GM13976 (cell line): ENCODE measurements around the gene HSDL2.
"Not testable (repeated sequence)": the region's sequence is repeated elsewhere in the genome, so short reads cannot be mapped to it uniquely, and the experiment has no call there.

Source experiments
- DNase-seq: peaks from one replicate; pipeline ENCODE4 v3.0.0; 2012; ENCODE audit warnings: low spot score
- in situ Hi-C: fragments of 300-500 bp; cut with MboI; formaldehyde crosslinking; loops from one replicate; pipeline ENCODE4 v1.12.0; 2022; ENCODE audit warnings: low sequenced_read_pairs, mixed read lengths, inconsistent platforms; ENCODE audit not compliant: unreplicated experiment
- TF ChIP-seq, protein P1 (sequence below): IDR thresholded peaks from 2 replicates; pipeline ENCODE4 v1.5.1; 2012; ENCODE audit warnings: borderline replicate concordance, mild to moderate bottlenecking; ENCODE audit not compliant: insufficient read depth; ENCODE audit errors: extremely low read depth, missing control alignments, control extremely low read depth

HSDL2 gene

GRCh38 chr9:112382066-112382465, 2.2 kb downstream of the HSDL2 start:
- TF ChIP-seq, protein P1, sequence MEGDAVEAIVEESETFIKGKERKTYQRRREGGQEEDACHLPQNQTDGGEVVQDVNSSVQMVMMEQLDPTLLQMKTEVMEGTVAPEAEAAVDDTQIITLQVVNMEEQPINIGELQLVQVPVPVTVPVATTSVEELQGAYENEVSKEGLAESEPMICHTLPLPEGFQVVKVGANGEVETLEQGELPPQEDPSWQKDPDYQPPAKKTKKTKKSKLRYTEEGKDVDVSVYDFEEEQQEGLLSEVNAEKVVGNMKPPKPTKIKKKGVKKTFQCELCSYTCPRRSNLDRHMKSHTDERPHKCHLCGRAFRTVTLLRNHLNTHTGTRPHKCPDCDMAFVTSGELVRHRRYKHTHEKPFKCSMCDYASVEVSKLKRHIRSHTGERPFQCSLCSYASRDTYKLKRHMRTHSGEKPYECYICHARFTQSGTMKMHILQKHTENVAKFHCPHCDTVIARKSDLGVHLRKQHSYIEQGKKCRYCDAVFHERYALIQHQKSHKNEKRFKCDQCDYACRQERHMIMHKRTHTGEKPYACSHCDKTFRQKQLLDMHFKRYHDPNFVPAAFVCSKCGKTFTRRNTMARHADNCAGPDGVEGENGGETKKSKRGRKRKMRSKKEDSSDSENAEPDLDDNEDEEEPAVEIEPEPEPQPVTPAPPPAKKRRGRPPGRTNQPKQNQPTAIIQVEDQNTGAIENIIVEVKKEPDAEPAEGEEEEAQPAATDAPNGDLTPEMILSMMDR: no peak
- in situ Hi-C loops: no loop called here
- DNase-seq: no peak

DNA sequence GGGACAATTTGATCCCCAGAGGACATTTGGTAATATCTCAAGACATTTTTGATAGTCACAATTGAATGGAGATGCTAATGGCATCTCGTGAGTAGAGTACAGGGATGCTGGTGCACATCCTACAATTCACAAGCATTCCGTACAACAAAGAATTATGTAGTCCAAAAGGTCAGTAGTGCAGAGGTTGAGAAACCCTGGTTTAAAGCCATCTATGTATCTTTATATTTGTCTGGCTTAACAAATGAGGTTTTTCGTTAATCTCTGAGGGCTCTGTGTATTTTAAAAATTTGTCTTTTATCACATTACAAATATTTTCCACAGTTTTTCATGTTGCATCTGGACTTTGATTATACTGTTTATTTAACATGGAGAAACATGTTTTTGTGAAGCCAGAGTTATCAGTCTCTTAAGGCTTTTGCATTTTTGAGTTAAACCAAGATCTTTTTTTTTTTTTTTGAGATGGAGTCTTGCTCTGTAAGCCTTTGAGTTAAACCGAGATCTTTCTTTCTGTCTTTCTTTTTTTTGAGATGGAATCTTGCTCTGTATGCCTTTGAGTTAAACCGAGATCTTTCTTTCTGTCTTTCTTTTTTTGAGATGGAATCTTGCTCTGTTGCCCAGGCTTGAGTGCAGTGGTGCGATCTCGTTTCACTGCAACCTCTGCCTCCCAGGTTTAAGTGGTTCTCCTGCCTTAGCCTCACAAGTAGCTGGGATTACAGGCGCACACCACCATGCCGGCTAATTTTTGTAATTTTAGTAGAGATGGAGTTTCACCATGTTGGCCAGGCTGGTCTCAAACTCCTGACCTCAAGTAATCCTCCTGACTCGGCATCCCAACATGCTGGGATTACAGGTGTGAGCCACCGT, 2.8 kb downstream of the HSDL2 start:
- DNase-seq: no peak
- in situ Hi-C loops: no loop called here
- TF ChIP-seq, protein P1: no peak

DNA sequence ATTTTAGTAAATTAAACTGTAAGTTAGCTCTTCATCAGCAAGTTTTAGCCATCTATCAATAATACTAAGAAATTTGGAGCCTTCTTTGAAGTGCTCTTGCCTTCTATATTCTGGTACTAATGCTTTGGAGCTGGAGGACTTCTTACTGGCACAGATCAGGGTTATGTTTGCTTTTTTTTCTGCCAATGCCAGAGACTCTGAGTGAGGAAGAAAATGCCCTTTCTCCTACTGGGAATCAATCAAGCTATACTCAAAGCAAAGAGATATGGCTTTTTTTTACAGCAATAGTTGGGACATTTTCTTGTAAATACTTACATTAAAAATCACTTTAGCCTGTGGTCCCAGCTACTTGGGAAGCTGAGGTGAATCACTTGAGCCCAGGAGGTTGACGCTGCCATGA, 4.3 kb downstream of the HSDL2 start:
- in situ Hi-C loops: no loop called here
- DNase-seq: no peak
- TF ChIP-seq, protein P1: no peak

DNA sequence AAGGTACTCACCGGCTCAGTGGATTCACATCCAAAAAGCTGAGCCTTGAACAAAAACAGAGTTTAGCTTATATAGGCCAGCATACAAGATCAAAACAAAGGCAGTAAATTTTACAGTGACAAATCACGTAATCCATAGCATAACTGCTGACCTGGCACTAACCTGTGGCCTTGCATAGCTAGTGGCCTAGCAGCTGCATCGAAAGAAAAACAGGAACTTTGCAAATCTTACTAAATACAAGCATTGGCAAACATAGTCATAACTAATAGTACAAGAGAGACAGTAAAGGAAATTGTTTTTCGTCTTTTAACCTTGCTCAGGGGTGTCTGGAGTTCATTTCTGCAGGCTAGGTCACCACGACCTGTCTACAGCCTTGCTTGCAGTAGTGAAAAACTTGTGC, 4.8 kb downstream of the HSDL2 start:
- DNase-seq: no peak
- TF ChIP-seq, protein P1: no peak
- in situ Hi-C loops: no loop called here

DNA sequence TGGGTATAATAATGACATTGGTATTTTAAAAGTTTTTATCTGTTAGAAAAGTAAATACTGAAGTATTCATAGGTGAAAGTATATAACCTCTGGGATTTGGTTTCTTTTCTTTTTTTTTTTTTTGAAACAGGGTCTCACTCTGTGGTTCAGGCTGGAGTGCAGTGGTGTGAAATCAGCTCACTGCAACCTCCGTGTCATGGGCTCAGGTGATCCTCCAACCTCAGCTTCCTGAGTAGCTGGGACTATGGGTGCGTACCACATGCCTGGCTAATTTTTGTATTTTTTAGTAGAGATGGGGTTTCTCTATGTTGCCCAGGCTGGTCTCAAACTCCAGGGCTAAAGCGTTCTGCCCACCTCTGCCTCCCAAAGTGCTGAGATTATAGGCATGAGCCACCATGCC, 7.2 kb downstream of the HSDL2 start:
- in situ Hi-C loops: no loop called here
- TF ChIP-seq, protein P1: no peak
- no peak for DNase-seq

- in situ Hi-C loops, DNase-seq: not testable (repeated sequence)
Observed at GRCh38 chr9:112389897-112390296, 10.0 kb downstream of the HSDL2 start.

DNA sequence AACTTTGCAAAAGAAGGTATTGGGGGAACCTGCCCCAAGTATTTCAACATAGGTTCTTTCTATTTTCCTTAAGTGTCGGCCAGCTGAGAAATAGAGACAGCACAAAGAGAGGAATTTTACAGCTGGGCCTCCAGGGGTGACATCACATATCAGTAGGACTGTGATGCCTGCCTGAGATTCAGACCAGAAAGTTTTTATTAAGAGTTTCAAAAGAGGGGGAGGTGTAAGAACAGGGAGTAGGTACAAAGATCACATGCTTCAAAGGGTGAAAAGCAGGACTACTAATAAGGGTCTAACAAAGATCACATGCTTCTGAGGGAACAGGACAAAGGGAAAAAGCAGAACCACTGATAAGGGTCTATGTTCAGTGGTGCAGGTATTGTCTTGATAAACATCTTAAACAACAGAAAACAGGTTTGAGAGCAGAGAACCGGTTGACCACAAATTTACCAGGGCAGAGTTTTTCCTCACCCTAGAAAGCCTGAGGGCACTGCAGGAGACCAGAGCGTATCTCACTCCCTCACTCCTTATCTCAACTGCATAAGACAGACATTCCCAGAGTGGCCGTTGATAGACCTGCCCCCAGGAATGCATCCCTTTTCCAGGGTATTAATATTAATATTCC, 12.1 kb downstream of the HSDL2 start:
- DNase-seq, in situ Hi-C loops: not testable (repeated sequence)

DNA sequence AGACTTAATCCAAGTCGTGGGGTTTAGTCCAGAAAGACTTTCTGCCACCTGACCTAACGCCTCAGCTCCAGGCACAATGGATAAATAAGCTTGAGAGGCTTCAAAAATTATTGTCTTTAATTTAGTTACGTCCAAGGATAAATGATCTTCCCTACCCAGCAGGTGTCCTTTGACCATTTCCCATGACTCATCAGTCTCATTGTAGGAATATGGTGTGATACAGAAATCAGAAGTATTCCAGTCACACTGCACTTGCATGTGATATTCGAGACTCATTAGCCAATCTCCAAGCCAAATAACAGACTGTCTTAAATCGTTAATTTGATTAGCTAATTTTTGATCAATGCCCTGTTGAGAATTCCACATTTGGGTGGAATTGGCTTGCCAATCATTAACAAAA, 13.2 kb downstream of the HSDL2 start:
- DNase-seq, in situ Hi-C loops: not testable (repeated sequence)
